ENCODE results near the gene SMAD2.

SMAD2 gene

DNA sequence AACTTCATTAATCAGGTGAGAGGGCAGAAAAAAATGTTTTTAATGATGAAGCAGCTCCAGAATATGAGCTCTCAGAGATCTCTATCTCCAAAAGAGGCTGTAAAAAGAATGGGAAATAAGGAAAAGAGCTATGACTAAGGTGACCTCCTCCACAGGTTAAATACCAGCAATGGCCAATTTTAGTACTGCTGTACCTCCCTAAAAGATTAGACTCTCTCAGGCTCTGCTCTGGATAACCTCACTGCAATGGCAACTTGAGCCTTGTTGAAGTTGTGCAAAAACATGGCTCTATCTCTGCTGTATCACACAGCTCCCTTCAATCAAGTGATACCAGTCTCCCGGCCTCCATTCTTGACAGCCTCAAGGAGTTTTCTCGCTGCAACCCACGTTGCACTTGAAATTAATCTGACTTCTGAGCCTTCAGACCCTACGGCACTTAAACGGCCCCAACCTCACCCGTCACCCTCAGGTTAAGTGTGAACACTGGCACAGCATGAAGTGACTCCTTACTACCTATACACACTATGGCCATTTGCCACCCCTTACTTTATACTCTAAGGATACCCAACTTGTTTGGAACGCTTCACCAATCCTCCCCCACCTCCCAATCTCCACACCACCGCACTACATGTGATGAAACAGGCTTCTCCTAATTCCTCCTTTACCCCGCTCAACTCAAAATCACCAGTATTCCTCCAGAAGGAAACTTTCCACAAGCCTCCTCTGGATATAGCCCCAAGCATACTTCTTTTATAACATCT, 36.3 kb downstream of the SMAD2 start:
- no peak for DNase-seq

DNA sequence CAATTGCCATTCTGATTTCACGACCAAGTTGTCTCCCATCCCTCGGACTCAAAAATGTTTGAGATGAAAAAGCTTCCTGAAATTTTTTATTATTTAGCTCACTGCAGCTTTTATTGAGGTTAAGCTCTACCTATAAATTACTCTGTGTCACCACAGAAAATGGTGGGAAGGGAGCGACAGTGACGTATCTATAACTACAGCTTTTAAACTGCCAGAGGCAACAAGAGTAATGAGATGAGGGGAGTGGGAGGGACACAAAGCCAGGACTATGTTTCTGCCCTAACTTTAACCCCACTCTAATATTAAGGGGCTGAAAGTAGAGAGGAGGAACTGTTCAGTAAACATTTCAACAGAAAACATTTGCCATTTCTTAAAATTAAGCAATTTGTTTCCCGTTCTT, 37.4 kb downstream of the SMAD2 start:
- DNase-seq, result no peak

GRCh38 chr18:47888156-47888555, 42.3 kb downstream of the SMAD2 start:
- DNase-seq, result no peak

DNA sequence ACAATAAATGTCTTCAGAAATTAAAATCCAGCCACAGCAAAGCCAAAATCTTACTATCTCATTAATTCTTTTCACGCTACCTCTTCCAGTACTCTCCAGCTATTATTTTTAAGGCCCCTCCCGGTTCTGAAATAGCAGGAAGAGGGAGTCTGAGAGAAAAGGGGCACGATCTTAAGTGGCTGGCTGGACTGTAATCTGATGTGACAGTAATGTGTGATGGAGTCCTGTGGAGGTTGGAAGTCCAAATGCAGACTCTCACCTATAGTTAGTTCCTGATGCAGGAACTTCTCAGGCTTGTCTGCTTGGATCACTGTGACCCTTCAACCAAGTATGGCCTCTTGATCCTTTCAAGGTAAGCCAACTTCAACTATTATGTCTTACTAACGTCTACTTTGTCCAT, 43.2 kb downstream of the SMAD2 start:
- DNase-seq, result no peak

- DNase-seq, result peak; percentile 34
These were observed 46.6 kb downstream of the SMAD2 start for GRCh38 chr18:47883771-47884413.

GRCh38 chr18:47882641-47883040, 47.8 kb downstream of the SMAD2 start:
- DNase-seq, result no peak

DNA sequence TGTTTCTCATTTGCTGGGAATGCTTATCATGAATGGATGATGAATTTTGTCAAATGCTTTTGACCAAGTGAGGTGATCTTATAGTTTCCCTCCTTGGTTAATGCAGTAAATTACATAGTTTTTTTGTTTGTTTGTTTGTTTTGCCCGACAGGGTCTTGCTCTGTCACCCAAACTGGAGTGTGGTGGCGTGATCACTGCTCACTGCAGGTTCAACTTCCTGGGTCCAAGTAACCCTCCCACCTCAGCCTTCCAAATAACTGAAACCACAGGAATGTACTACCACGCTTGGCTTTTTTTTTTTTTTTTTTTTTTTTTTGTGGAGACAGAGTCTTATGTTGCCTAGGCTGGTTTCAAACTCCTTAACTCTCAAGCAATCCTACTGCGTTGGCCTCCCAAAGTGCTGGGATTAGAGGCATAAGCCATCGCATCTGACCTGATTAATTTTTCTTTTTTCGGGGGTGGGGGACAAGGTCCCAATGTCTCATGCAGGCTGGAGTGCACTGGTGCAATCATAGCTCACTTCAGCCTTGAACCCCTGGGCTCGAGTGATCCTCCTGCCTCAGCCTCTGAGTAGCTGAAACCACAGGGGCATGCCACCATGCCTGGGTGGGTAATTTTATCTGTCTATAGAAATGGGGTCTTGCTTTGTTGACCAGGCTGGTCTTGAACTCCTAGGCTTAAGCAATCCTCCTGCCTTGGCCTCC, 48.6 kb downstream of the SMAD2 start:
- DNase-seq, result no peak

- no peak for DNase-seq
These were observed 49.4 kb downstream of the SMAD2 start for GRCh38 chr18:47881042-47881441.

DNA sequence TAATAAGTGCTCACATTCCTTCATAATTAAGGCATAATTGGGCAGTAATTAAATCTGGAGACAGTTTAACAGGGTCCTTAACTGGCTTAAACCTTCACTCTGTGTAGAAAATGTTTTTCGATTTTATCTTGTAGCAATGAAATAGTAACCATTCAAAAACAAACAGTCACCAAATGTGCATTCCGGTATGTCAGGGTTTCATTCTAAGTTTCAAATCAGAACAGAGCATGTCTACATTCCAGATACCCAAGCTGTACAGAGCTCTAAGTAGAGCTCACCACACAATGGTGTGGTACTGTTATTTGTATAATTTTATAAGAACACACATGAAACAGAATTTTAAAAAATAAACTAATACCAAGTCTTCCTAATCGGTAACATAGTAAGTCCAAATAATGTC, 52.6 kb downstream of the SMAD2 start:
- DNase-seq, result no peak

DNA sequence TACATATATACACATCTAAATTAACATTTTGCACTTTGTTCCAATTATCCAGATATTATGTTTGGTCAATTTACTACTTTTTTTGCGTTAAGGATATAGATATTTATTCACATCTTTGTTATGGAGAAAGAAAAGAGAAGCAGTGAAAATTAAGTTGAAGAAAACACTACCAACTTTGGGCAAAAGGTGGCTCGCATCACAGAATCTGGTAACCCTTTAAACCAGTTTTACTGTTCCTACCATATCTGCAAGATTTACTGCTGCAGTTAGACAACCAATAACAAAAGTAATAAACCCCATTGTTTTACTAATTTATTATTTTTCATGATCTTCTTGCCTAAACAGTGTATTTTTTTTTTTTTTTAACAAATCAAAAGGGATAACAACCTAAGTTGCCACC, 53.6 kb downstream of the SMAD2 start:
- DNase-seq, result no peak

DNA sequence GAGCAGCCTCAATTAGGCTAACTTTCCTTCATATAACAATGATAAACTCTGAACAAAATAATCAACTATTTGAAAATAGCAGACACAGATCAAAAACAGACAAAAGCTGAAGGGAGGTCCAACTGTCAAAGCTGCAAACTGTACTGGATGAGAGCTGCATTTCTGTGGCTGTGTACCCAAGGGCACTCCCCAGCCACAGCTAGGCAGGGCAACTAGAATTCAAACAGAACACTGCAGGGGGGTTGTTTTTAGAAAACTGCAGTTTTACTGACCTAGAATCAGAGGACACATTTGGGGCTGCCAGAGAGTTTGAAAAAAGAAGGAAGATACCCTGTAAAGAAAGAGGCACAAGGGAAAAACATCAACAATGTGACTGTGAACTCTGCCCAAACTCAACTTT, 56.8 kb downstream of the SMAD2 start:
- DNase-seq, result no peak

DNA sequence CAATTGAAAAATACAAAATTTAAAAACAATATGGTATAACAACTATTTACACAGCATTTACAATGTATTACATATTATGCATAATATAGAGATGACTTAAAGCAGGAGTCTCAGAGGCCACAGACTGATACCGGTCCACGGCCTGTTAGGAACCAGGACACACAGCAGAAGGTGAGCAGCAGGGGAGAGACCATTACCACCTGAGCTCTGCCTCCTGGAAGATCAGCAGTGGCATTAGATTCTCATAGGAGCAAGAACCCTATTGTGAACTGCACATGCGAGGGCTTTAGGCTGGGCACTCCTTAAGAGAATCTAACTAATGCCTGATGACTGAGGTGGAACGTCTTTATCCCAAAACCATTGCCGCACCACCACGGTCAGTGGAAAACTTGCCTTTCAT, 58.0 kb downstream of the SMAD2 start:
- DNase-seq, result no peak

- DNase-seq, result no peak
These were observed 59.2 kb downstream of the SMAD2 start for GRCh38 chr18:47871288-47871687.

- DNase-seq, result no peak
These were observed 59.9 kb downstream of the SMAD2 start for GRCh38 chr18:47870605-47871004.

GRCh38 chr18:47868744-47869143, 61.7 kb downstream of the SMAD2 start:
- no peak for DNase-seq

DNA sequence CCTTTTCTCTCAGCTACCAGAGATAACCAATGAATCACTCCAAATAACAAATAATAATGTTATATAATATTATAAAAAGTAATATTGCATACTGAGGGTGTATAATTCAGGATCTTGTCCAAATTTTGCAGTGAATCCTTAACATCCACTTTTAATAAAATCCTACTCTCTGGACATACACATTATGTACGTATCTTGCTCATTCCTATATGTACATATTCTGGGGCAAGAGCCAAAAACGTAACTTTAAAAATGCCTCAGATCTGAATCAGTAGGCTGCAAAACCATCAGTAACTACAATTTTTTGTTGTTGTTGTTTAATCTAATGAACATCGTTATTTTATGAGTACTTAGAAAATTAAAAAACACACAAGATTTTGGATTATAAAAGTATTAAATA, 65.3 kb downstream of the SMAD2 start:
- no peak for DNase-seq

- no peak for DNase-seq
These were observed 67.4 kb downstream of the SMAD2 start for GRCh38 chr18:47863041-47863440.

DNA sequence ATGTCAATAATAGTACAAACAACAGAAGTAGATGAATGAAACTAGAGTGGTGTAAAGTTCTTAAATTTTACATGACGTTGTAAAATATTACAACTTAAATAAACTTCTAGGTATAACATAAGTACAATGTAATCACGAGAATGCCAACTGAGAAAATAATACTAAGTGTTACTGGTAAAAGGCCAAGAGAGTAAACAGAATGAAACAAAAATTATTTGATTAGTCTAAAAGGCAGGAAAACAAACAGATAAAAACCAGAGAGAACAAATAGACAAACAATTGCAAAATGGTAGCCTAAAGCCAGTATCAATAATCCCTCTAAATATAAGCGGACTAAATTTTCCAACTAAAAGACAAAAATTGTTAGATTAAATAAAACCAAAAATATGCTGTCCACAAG, 71.9 kb downstream of the SMAD2 start:
- no peak for DNase-seq

DNA sequence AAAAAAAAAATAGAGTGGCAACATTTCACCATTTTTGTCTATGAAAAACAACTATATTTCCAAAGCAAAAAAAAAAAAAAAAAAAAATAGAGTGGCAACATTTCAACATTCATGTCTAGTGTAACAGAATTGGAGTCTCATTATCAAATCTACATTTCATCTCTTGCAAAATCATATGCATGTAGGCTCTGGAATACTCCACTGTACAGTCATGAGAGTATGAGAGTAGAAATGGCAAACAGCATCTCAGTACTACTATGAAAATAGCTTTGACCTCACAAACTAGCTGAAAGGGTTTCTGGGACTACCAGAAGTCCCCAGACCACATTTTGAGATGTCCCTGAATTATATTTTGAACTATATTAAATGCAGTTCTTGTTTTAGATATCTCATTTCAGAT, 82.8 kb downstream of the SMAD2 start:
- no peak for DNase-seq

GRCh38 chr18:47846431-47846830, 84.0 kb downstream of the SMAD2 start:
- DNase-seq, result no peak

GRCh38 chr18:47844828-47845498, 85.5 kb downstream of the SMAD2 start:
- DNase-seq, result no peak

DNA sequence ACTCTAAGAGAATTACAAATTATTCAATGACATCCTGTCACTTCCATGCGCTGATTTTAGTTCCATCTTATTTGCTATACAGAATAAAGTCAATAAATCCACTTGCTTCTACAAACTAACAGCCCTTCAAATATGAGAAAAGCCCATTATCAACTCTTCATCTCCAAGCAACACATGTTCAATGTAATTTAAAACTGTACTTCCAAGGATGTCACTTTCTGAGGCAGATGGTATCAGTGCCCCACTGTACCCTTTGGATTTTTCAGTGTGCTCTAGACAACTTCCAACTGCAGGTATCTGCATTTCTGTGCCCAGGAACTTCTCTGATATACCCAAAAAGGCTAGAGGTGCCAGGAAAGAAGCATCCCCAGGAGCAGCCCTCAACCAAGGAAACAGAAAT, 87.6 kb downstream of the SMAD2 start:
- DNase-seq, result peak; percentile 9

DNA sequence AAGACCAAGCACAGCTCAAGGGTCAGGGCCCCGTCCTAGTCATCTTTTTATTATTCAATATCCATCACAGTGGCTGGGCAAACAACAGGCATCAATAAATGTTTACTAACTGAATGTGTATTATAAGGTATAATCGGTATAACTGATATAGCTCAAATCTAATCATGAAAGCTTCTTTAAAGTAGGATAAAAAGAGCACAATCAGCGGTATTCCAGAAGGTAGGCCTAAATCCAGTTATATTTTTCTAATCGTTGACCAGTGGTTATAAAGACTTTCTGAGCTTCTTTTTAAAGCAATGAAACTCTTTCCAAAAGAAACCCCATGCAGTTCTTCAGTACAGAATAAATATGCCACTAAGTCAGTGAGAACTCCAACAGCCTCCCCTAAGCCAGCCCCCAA, 92.1 kb downstream of the SMAD2 start:
- no peak for DNase-seq

DNA sequence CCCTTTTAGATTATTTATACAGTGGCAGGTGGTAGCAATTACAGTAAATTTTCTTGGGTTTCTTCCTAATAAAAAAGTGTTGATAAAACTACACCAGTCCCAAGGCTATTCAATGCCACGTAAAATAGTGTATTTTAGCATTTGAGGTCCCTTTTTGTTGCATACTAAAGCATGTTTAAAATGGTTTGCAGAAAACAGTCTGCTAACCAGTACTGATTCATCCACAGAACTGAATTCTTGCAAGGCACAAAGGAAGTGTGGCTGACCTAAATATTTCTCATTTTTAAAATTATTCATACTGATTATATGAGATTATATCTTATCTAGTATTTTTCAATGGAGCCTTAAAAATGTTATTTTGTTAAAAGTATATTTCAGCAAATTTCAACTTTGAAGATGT, 98.1 kb downstream of the SMAD2 start:
- no peak for DNase-seq

Data from NCI-H1092 treated with DMSO at 0.1 percent for 48 hours (cell line).